Measurements from ENCODE around the gene OR2K2. TPM values are rescaled to one million over a fixed set of nuclear protein-coding genes. Genes with fewer than 3 reads are reported as not detected.
"Not testable (repeated sequence)": the region's sequence is repeated elsewhere in the genome, so short reads cannot be mapped to it uniquely, and the experiment has no call there.

The OR2K2 gene
- total RNA-seq, 4 donors from 2014 or later: 0.25 TPM; not detected in 3

DNA sequence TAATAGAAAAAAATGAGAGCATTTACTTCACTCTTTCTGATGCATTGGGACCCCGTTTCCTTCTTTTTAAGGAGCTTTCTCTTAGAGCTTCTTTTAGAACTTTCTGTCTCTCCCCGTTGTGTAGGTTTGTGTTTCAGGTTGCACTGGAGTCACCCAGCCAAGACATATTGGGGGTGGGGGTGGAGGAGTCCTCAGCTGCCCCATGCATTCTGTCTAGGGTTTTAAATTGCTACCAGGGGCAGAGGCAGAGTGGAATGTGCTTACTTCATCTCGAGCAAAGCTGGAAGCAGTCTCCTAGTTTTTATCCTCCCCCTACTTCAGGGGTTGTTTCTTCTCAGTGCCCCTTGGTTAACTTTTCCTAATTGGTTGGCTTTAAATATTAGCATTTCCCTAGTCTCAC is 9.4 kb downstream of the OR2K2 start:
- 61 to 68% methylated on average over 3 of the region's 3 CpGs for WGBS, 2 donors
- no peak overlapping the region for H3K4me3 ChIP-seq (ENCODE audit: low read depth, poor library complexity, severe bottlenecking)
- intact Hi-C loops (cut with DNase I; ENCODE audit: low total_unique reads): loop anchor here (10.0 kb wide), 1 partner anchor 1846 kb away; no protein-coding TSS in a partner anchor
- TF ChIP-seq CTCF (IDR thresholded peaks at IDR 0.05) (no peak), POLR2A (IDR thresholded peaks at IDR 0.05) (no peak)
- no peak for DNase-seq (ENCODE audit: low spot score in 2 of 2)

DNA sequence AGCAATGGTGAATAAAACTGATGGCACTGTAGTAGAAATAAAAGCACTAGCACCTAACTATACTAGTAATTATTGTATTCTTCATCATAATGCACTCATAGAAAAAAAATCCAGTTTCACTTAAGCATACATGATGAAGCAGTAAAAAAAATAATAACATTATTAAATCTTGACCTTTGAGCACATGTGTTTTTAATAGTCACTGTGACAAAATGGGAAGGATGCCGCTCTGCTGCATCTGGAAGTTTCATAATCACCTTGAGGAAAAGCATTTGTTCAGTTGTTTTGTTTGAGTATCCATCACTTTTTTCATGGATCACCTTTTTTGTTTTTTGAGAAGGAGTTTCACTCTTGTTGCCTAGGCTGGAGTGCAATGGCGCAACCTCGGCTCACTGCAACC is 13.2 kb downstream of the OR2K2 start:
- H3K4me3 ChIP-seq (ENCODE audit: low read depth, poor library complexity, severe bottlenecking): no peak overlapping the region
- intact Hi-C loops (cut with DNase I; ENCODE audit: low total_unique reads): no loop called here
- TF ChIP-seq CTCF (IDR thresholded peaks at IDR 0.05): no peak
- no peak for TF ChIP-seq POLR2A (IDR thresholded peaks at IDR 0.05)
- 64 to 67% methylated on average over 3 of the region's 3 CpGs for WGBS, 2 donors
- DNase-seq (ENCODE audit: low spot score in 2 of 2): no peak

- H3K4me3 ChIP-seq (ENCODE audit: low read depth, poor library complexity, severe bottlenecking): no peak overlapping the region
- intact Hi-C loops (cut with DNase I; ENCODE audit: low total_unique reads): no loop called here
- no peak for DNase-seq (ENCODE audit: low spot score in 2 of 2)
- no peak for TF ChIP-seq CTCF (IDR thresholded peaks at IDR 0.05)
- TF ChIP-seq POLR2A (IDR thresholded peaks at IDR 0.05): no peak
- 89 to 93% methylated on average over 5 of the region's 5 CpGs for WGBS, 2 donors
These were observed 24.1 kb downstream of the OR2K2 start for GRCh38 chr9:111305914-111306313.

- whole genome bisulfite sequencing, 2 donors: 85 to 95% methylated on average over 6 of the region's 6 CpGs
These were observed 26.0 kb downstream of the OR2K2 start for GRCh38 chr9:111304000-111304399.

GRCh38 chr9:111301195-111301594 is 28.8 kb downstream of the OR2K2 start:
- no peak for TF ChIP-seq CTCF (IDR thresholded peaks at IDR 0.05)
- TF ChIP-seq POLR2A (IDR thresholded peaks at IDR 0.05): no peak
- 56 to 60% methylated on average over 1 of the region's 1 CpG for WGBS, 2 donors
- DNase-seq (ENCODE audit: low spot score in 2 of 2): no peak
- no peak overlapping the region for H3K4me3 ChIP-seq (ENCODE audit: low read depth, poor library complexity, severe bottlenecking)
- intact Hi-C loops (cut with DNase I; ENCODE audit: low total_unique reads): loop anchor here (5.0 kb wide), 1 partner anchor 1119 kb away; no protein-coding TSS in a partner anchor

More at GRCh38 chr9:111304000-111304399, 26.0 kb downstream of the OR2K2 start:
- H3K4me3 ChIP-seq (ENCODE audit: low read depth, poor library complexity, severe bottlenecking); DNase-seq (ENCODE audit: low spot score in 2 of 2): not testable (repeated sequence)
- intact Hi-C loops (cut with DNase I; ENCODE audit: low total_unique reads): loop anchor here (5.0 kb wide), 1 partner anchor 1122 kb away; no protein-coding TSS in a partner anchor

GRCh38 chr9:111300140-111300735 is 29.8 kb downstream of the OR2K2 start:
- no peak for DNase-seq (ENCODE audit: low spot score in 2 of 2)
- H3K4me3 ChIP-seq (ENCODE audit: low read depth, poor library complexity, severe bottlenecking): no peak overlapping the region
- intact Hi-C loops (cut with DNase I; ENCODE audit: low total_unique reads): loop anchor here (5.0 kb wide), 1 partner anchor 1118 kb away; no protein-coding TSS in a partner anchor
- 71 to 74% methylated on average over 4 of the region's 4 CpGs for WGBS, 2 donors
- TF ChIP-seq POLR2A (IDR thresholded peaks at IDR 0.05): no peak
- TF ChIP-seq CTCF (IDR thresholded peaks at IDR 0.05): no peak

DNA sequence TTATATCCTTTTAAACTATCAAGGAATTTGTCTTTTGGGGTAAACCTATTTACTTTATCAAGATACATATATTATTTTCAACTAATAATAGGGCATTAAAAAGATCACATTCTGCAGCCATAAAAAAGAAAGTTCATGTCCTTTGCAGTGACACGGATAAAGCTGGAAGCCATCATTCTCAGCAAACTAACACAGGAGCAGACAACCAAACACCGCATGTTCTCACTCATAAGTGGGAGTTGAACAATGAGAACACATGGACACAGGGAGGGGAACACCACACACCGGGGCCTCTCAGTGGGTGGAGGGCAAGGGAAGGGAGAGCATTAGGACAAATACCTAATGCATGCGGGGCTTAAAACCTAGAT is 30.4 kb downstream of the OR2K2 start:
- DNase-seq (ENCODE audit: low spot score in 2 of 2); intact Hi-C loops (cut with DNase I; ENCODE audit: low total_unique reads); H3K4me3 ChIP-seq (ENCODE audit: low read depth, poor library complexity, severe bottlenecking): not testable (repeated sequence)
- WGBS, 2 donors: 38 to 41% methylated on average over 4 of the region's 4 CpGs

All from lower leg skin (tissue), 4 donors.